Osteoblast (primary cell): ENCODE data around the gene HSBP1L1. TPM values are rescaled to one million over a fixed set of nuclear protein-coding genes. Genes with fewer than 3 reads are reported as not detected.
A peak's percentile ranks its signal among the peaks of the same experiment; 100 is the strongest.

Experiments
- DNase-seq: peaks from one replicate; pipeline ENCODE4 v3.0.0; 2011; ENCODE audit warnings: low spot score, mixed read lengths; ENCODE audit not compliant: insufficient read length; ENCODE audit errors: missing footprints
- H2AFZ ChIP-seq: 2 replicates; pipeline ENCODE4 v1.6.0; 2011; ENCODE audit warnings: mild to moderate bottlenecking, low read length
- H3K27ac ChIP-seq: 2 replicates; pipeline ENCODE4 v1.5.1; 2011; ENCODE audit warnings: mild to moderate bottlenecking, low read depth, low read length, moderate library complexity
- H3K27me3 ChIP-seq: 2 replicates; pipeline ENCODE4 v1.6.0; 2012; ENCODE audit warnings: mild to moderate bottlenecking, control low read depth, inconsistent platforms, low read length, moderate library complexity; ENCODE audit not compliant: insufficient read depth
- H3K36me3 ChIP-seq: 2 replicates; pipeline ENCODE4 v1.5.1; 2011; ENCODE audit warnings: mild to moderate bottlenecking, low read length, control low read depth, moderate library complexity; ENCODE audit not compliant: insufficient read depth
- H3K4me1 ChIP-seq: 2 replicates; pipeline ENCODE4 v1.5.1; 2011; ENCODE audit warnings: mild to moderate bottlenecking, low read length, control low read depth, moderate library complexity; ENCODE audit not compliant: insufficient read depth
- H3K4me2 ChIP-seq: 2 replicates; pipeline ENCODE4 v1.6.0; 2011; ENCODE audit warnings: mild to moderate bottlenecking, low read length; ENCODE audit not compliant: insufficient read depth
- H3K4me3 ChIP-seq: fragments of 200-600 bp; sonication (generic); 3 replicates; pipeline ENCODE4 v1.5.1; 2012; ENCODE audit warnings: mild to moderate bottlenecking, low read length, inconsistent platforms; ENCODE audit not compliant: insufficient read depth
- H3K79me2 ChIP-seq: 2 replicates; pipeline ENCODE4 v1.6.0; 2012; ENCODE audit warnings: mild to moderate bottlenecking, low read length, control low read depth, inconsistent platforms; ENCODE audit not compliant: insufficient read depth
- H3K9me3 ChIP-seq: 2 replicates; pipeline ENCODE4 v1.5.1; 2011; ENCODE audit warnings: low read depth, low read length, control low read depth
- H4K20me1 ChIP-seq: 2 replicates; pipeline ENCODE4 v1.6.0; 2012; ENCODE audit warnings: mild to moderate bottlenecking, low read length, control low read depth; ENCODE audit not compliant: insufficient read depth
- CTCF ChIP-seq: IDR thresholded peaks from 2 replicates; pipeline ENCODE4 v1.5.1; 2011; ENCODE audit warnings: mild to moderate bottlenecking, low read depth, low read length, moderate library complexity; ENCODE audit errors: extremely low read depth
- total RNA-seq: library from RNA; depleted of rRNA; stranded (reverse); fragments of >200 nt; gene quantifications from 2 replicates; pipeline ENCODE4 v1.2.3, GENCODE V29; 2012

The HSBP1L1 gene
- total RNA-seq, 1 donor, result 9.4 TPM

- Histone ChIP-seq H3K4me3 (no peak overlapping the region), H3K27ac (no peak overlapping the region), H4K20me1 (no peaks in the 10 kb centered on the region), H3K4me1 (peaks cover 3% of the 10 kb centered on the region), H3K79me2 (no peaks in the 10 kb centered on the region), H3K36me3 (no peaks in the 10 kb centered on the region), H3K27me3 (no peaks in the 10 kb centered on the region), H3K4me2 (no peak overlapping the region), H3K9me3 (no peaks in the 10 kb centered on the region), H2AFZ (no peak overlapping the region)
- TF ChIP-seq CTCF, result no peak
- DNase-seq, result no peak
Observed at GRCh38 chr18:80000877-80001276, 36.4 kb downstream of the HSBP1L1 start.

- Histone ChIP-seq H4K20me1 (no peaks in the 10 kb centered on the region), H3K4me2 (no peak overlapping the region), H3K27me3 (no peaks in the 10 kb centered on the region), H3K36me3 (no peaks in the 10 kb centered on the region), H3K27ac (no peak overlapping the region), H3K4me1 (peaks cover 3% of the 10 kb centered on the region), H3K4me3 (no peak overlapping the region), H3K79me2 (no peaks in the 10 kb centered on the region), H3K9me3 (no peaks in the 10 kb centered on the region), H2AFZ (peak overlapping the region; percentile 20)
- no peak for DNase-seq
- TF ChIP-seq CTCF, result no peak
Observed at GRCh38 chr18:80002468-80002867, 38.0 kb downstream of the HSBP1L1 start.

GRCh38 chr18:80004600-80005342 lies 40.3 kb downstream of the HSBP1L1 start:
- TF ChIP-seq CTCF, result no peak
- Histone ChIP-seq H3K27ac (no peak overlapping the region), H3K4me2 (peak overlapping the region; percentile 5), H3K79me2 (no peaks in the 10 kb centered on the region), H3K9me3 (no peaks in the 10 kb centered on the region), H4K20me1 (no peaks in the 10 kb centered on the region), H3K36me3 (no peaks in the 10 kb centered on the region), H2AFZ (peak overlapping the region; percentile 12), H3K4me3 (no peak overlapping the region), H3K27me3 (no peaks in the 10 kb centered on the region), H3K4me1 (peaks cover 4% of the 10 kb centered on the region)
- peak; percentile 75 for DNase-seq

- no peaks in the 10 kb centered on the region for H3K9me3 ChIP-seq
- no peak for TF ChIP-seq CTCF
Observed at GRCh38 chr18:80006724-80007123, 42.3 kb downstream of the HSBP1L1 start.

More at GRCh38 chr18:80006724-80007123, 42.3 kb downstream of the HSBP1L1 start:
- Histone ChIP-seq H3K4me2 (no peak overlapping the region), H2AFZ (no peak overlapping the region), H3K36me3 (no peaks in the 10 kb centered on the region), H3K4me1 (peaks cover 16% of the 10 kb centered on the region), H3K79me2 (no peaks in the 10 kb centered on the region), H3K4me3 (no peak overlapping the region), H4K20me1 (no peaks in the 10 kb centered on the region), H3K27me3 (no peaks in the 10 kb centered on the region), H3K27ac (no peak overlapping the region)
- no peak for DNase-seq
